Activated T-helper 17 cell treated with anti-CD3 and anti-CD28 coated beads, Interleukin-2, amount 50 U/mL, for 72 hours (primary cell): Measurements from ENCODE around the gene CD5L. TPM values are rescaled to one million over a fixed set of nuclear protein-coding genes. Genes with fewer than 3 reads are reported as not detected.

Experiments used
- ATAC-seq: fragments of 150-1000 bp; cut with Tn5 transposase; replicated peaks from 2 replicates; pipeline ENCODE4 v1.10.0; 2021; ENCODE audit warnings: mild to moderate bottlenecking, moderate library complexity
- H3K27ac Mint-ChIP-seq: one replicate; pipeline ENCODE4 v1.8.0; 2022; ENCODE audit warnings: mixed read lengths
- H3K27me3 Mint-ChIP-seq: one replicate; pipeline ENCODE4 v1.8.0; 2022; ENCODE audit warnings: mixed read lengths
- H3K36me3 Mint-ChIP-seq: one replicate; pipeline ENCODE4 v1.8.0; 2022; ENCODE audit warnings: low read depth, mild to moderate bottlenecking, mixed read lengths
- H3K4me1 Mint-ChIP-seq: one replicate; pipeline ENCODE4 v1.8.0; 2022; ENCODE audit warnings: mixed read lengths
- H3K4me3 Mint-ChIP-seq: one replicate; pipeline ENCODE4 v1.8.0; 2022; ENCODE audit warnings: mild to moderate bottlenecking, mixed read lengths
- H3K9me3 Mint-ChIP-seq: one replicate; pipeline ENCODE4 v1.8.0; 2022; ENCODE audit warnings: mixed read lengths
- total RNA-seq, 2 donors: library from RNA; stranded (reverse); gene quantifications; one replicate each; pipeline ENCODE4 v1.2.3, GENCODE V29; 2022

The CD5L gene
- total RNA-seq, 2 donors from 2014 or later: not detected

GRCh38 chr1:157782931-157783330 is 58.7 kb downstream of the CD5L start:
- ATAC-seq: no peak
- H3K27me3 Mint-ChIP-seq: peaks cover 19% of the 10 kb centered on the region
- H3K27ac Mint-ChIP-seq: no peak overlapping the region
- no peak overlapping the region for H3K4me3 Mint-ChIP-seq
- no peaks in the 10 kb centered on the region for H3K36me3 Mint-ChIP-seq
- H3K4me1 Mint-ChIP-seq: no peaks in the 10 kb centered on the region
- H3K9me3 Mint-ChIP-seq: peaks cover 6% of the 10 kb centered on the region

GRCh38 chr1:157781048-157781447 is 60.6 kb downstream of the CD5L start:
- H3K36me3 Mint-ChIP-seq: no peaks in the 10 kb centered on the region
- H3K27me3 Mint-ChIP-seq: peaks cover 19% of the 10 kb centered on the region
- H3K4me3 Mint-ChIP-seq: no peak overlapping the region
- ATAC-seq: no peak
- H3K9me3 Mint-ChIP-seq: no peaks in the 10 kb centered on the region
- H3K27ac Mint-ChIP-seq: no peak overlapping the region
- no peaks in the 10 kb centered on the region for H3K4me1 Mint-ChIP-seq

Other genes with a start within 250 kb of the CD5L start
- not detected for gene FCRL4, start 243.7 kb downstream of the CD5L start, total RNA-seq
- 1 to 10 TPM in 1 of 2 donors, under 1 TPM in 1; 0.41 to 1.1 TPM for gene FCRL3, start 141.0 kb downstream of the CD5L start, total RNA-seq
- not detected for gene FCRL2, start 64.7 kb downstream of the CD5L start, total RNA-seq
- not detected for gene FCRL1, start 21.7 kb downstream of the CD5L start, total RNA-seq
- under 1 TPM in 1 of 2 donors, not detected in 1; 0.08 TPM for gene KIRREL1, start 151.8 kb upstream of the CD5L start, total RNA-seq